SK-N-SH (cell line): ENCODE data around the gene PRRT4.

Experiments
- CHD2 ChIP-seq: fragments of 150-350 bp; IDR thresholded peaks from 2 replicates; pipeline ENCODE4 v1.6.1; 2018; ENCODE audit warnings: low read length; ENCODE audit not compliant: partially characterized antibody
- EZH2phosphoT487 ChIP-seq: fragments of 200-600 bp; sonication (generic); IDR thresholded peaks from 2 replicates; pipeline ENCODE4 v1.6.1; 2017; ENCODE audit warnings: low read depth, mixed run types, mild to moderate bottlenecking, antibody characterized with exemption, moderate library complexity, borderline replicate concordance
- POLR2AphosphoS5 ChIP-seq: IDR thresholded peaks from 2 replicates; pipeline ENCODE4 v1.6.1; 2012; ENCODE audit warnings: low read depth, low read length
- RAD21 ChIP-seq: IDR thresholded peaks from 2 replicates; pipeline ENCODE4 v1.6.1; 2012; ENCODE audit warnings: mild to moderate bottlenecking, low read length
- SIN3A ChIP-seq: IDR thresholded peaks from 2 replicates; pipeline ENCODE4 v1.6.1; 2012; ENCODE audit warnings: low read depth, mild to moderate bottlenecking, low read length, moderate library complexity, borderline replicate concordance
- SMC3 ChIP-seq: IDR thresholded peaks from 2 replicates; pipeline ENCODE4 v1.6.1; 2012; ENCODE audit warnings: low read depth, low read length, improper control_type of control experiment
- TF ChIP-seq, protein P1 (sequence below): fragments of 200-600 bp; sonication (generic); IDR thresholded peaks from 2 replicates; pipeline ENCODE4 v1.6.1; 2017; ENCODE audit warnings: antibody characterized with exemption, mild to moderate bottlenecking, moderate library complexity
- TF ChIP-seq, protein P2 (sequence below): IDR thresholded peaks from 2 replicates; pipeline ENCODE4 v1.4.0; 2012; ENCODE audit warnings: low read depth

DNA sequence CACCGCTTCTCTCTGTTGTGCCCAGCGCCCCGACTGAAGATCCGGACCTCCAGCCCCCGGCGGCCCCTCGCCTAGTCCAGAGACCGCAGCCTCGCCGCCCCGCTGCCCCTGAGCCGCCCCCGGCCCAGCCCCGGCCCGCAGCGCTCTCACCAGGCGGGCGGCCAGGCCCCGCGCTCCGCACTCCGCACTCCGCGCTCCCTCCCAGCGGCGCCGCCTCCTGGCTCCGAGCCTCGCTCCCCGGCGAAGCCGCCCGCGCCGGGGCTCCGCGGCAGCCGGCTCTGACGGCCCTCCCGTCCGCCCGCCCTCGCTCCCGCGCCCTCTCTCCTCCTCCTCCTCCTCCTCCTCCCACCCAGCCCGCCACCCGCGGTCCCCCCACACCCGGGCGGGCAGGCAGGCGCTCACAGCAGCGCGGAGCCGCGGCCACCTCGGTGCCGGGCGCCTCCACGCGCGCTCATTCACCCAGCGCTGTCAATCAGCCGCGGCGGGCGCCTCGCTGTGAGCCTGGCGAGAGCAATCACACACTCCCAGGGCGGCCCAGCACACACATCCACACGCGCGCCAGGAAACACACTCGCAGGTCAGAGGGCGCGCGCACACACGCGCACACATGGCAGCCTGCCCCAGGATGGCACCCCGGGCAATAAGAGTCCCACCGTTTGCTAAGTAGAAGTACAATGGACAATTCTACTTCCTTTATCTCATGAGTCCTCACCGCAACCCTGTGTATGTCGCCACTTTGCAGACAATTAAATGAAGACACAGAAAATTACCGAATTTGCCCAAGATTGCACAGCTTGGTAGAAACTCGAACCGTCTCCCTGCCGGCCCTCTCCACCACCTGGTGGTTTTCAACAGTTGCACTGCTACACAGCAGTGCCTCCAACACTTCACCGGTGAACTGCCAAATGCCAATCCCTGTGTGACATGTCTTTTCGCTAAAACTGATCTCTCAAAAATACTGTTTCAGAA, at the start of gene PRRT4:
- TF ChIP-seq EZH2phosphoT487 (no peak), SIN3A (no peak), SMC3 (no peak; the same call in 1 of the 2 replicates), RAD21 (peak; percentile 58), CHD2 (peak; percentile 43), POLR2AphosphoS5 (no peak)
- TF ChIP-seq, protein P1, sequence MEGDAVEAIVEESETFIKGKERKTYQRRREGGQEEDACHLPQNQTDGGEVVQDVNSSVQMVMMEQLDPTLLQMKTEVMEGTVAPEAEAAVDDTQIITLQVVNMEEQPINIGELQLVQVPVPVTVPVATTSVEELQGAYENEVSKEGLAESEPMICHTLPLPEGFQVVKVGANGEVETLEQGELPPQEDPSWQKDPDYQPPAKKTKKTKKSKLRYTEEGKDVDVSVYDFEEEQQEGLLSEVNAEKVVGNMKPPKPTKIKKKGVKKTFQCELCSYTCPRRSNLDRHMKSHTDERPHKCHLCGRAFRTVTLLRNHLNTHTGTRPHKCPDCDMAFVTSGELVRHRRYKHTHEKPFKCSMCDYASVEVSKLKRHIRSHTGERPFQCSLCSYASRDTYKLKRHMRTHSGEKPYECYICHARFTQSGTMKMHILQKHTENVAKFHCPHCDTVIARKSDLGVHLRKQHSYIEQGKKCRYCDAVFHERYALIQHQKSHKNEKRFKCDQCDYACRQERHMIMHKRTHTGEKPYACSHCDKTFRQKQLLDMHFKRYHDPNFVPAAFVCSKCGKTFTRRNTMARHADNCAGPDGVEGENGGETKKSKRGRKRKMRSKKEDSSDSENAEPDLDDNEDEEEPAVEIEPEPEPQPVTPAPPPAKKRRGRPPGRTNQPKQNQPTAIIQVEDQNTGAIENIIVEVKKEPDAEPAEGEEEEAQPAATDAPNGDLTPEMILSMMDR, result no peak
- TF ChIP-seq, protein P2, sequence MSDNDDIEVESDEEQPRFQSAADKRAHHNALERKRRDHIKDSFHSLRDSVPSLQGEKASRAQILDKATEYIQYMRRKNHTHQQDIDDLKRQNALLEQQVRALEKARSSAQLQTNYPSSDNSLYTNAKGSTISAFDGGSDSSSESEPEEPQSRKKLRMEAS, result 0 out of 2 replicates have a peak, but pooled peaks have one; percentile 15
